Karpas-422 (cell line): ENCODE results near the gene CRYBG3. TPM values are rescaled to one million over a fixed set of nuclear protein-coding genes. Genes with fewer than 3 reads are reported as not detected.

ENCODE experiments used
- DNase-seq: peaks from one replicate; pipeline ENCODE4 v3.0.0-alpha.2; 2015
- H2AFZ ChIP-seq: fragments of 200-600 bp; sonication (generic); 2 replicates; pipeline ENCODE4 v1.6.1; 2014; ENCODE audit warnings: antibody characterized with exemption, low read length, mixed read lengths
- H3K27ac ChIP-seq: fragments of 200-600 bp; sonication (generic); 2 replicates; pipeline ENCODE4 v1.5.1; 2014; ENCODE audit warnings: mild to moderate bottlenecking, low read length, moderate library complexity
- H3K27me3 ChIP-seq: fragments of 200-600 bp; sonication (generic); 2 replicates; pipeline ENCODE4 v1.6.1; 2014; ENCODE audit warnings: low read length, mixed read lengths
- H3K36me3 ChIP-seq: fragments of 200-600 bp; sonication (generic); 2 replicates; pipeline ENCODE4 v1.6.1; 2014; ENCODE audit warnings: low read length, mixed read lengths; ENCODE audit not compliant: insufficient read depth
- H3K4me1 ChIP-seq: fragments of 200-600 bp; sonication (generic); 2 replicates; pipeline ENCODE4 v1.6.1; 2014; ENCODE audit warnings: mild to moderate bottlenecking, low read length, mixed read lengths
- H3K4me2 ChIP-seq: fragments of 200-600 bp; sonication (generic); 2 replicates; pipeline ENCODE4 v1.6.1; 2014; ENCODE audit warnings: low read length, low read depth, mild to moderate bottlenecking; ENCODE audit not compliant: poor library complexity, severe bottlenecking
- H3K4me3 ChIP-seq: fragments of 200-600 bp; sonication (generic); 2 replicates; pipeline ENCODE4 v1.5.1; 2014; ENCODE audit warnings: mild to moderate bottlenecking, antibody characterized with exemption, low read length, mixed read lengths
- H3K79me2 ChIP-seq: fragments of 200-600 bp; sonication (generic); 2 replicates; pipeline ENCODE4 v1.6.1; 2014; ENCODE audit warnings: mild to moderate bottlenecking, low read length, mixed read lengths
- H3K9ac ChIP-seq: fragments of 200-600 bp; sonication (generic); 2 replicates; pipeline ENCODE4 v1.6.0; 2014; ENCODE audit warnings: low read length
- H3K9me2 ChIP-seq: fragments of 200-600 bp; sonication (generic), shearing (Covaris generic); replicated peaks from 2 replicates; pipeline ENCODE4 v1.6.0; 2014; ENCODE audit warnings: mild to moderate bottlenecking, low read length, moderate library complexity; ENCODE audit not compliant: insufficient read depth
- H3K9me3 ChIP-seq: fragments of 300-700, 200-600 bp; sonication (generic); 2 replicates; pipeline ENCODE4 v1.6.1; 2014; ENCODE audit warnings: low read length, mixed read lengths
- H4K20me1 ChIP-seq: fragments of 200-600 bp; sonication (generic); 2 replicates; pipeline ENCODE4 v1.6.1; 2014; ENCODE audit warnings: mild to moderate bottlenecking, antibody characterized with exemption, low read length, low read depth; ENCODE audit not compliant: insufficient read depth
- total RNA-seq: library from RNA; depleted of rRNA; stranded (reverse); fragments of >200 nt; shearing (Covaris generic); gene quantifications from 2 replicates; pipeline ENCODE4 v1.2.3, GENCODE V29; 2014; ENCODE audit warnings: low replicate concordance

Gene CRYBG3
- total RNA-seq, 1 experiment from 2014 or later: 1.1 TPM

DNA sequence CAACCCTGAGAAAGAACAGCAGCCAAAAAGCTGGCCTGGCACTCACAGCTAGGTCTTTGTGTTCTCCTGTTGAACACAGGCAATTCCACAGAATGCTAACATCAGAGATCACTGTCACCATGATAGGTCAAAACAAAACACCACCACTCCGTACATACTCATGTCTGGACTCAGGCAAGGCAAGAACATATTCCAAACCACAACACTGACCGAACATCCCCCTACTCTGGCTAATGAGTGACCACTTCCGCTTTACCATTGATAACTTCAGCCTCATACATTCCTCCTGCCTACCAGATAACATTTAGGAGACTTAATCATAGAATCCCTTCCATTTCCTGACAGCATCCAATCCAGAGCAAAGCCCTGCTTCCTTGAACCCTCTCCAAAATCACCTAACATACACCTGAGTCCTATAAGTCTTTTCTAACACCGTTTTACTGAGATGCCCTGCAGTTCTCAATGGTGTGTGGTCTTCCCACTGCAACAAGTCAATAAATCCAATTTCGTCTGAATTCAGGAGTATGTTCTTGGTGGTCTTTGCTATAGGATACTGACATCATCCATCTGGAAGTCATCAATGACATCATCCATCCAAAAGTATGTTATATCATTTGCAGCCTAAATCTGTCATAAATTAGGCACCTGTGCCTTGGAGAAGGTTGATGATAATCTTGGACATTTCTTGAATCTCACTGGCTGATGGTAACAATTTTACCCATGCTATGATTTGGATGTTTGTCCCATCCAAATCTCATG lies 126.7 kb downstream of the CRYBG3 start:
- no peak overlapping the region for H3K9ac ChIP-seq
- 0 out of 2 replicates have a peak, but pooled peaks cover 3% of the 10 kb centered on the region for H4K20me1 ChIP-seq
- no peak overlapping the region for H3K27ac ChIP-seq
- H3K27me3 ChIP-seq: no peaks in the 10 kb centered on the region
- no peak overlapping the region for H3K4me2 ChIP-seq
- DNase-seq: no peak
- no peak overlapping the region for H3K4me3 ChIP-seq
- no peaks in the 10 kb centered on the region for H3K9me2 ChIP-seq
- peaks cover 44% of the 10 kb centered on the region; the same call in 1 of the 2 replicates for H3K36me3 ChIP-seq
- H3K9me3 ChIP-seq: no peaks in the 10 kb centered on the region
- H3K79me2 ChIP-seq: no peaks in the 10 kb centered on the region
- no peaks in the 10 kb centered on the region for H3K4me1 ChIP-seq
- no peak overlapping the region for H2AFZ ChIP-seq

DNA sequence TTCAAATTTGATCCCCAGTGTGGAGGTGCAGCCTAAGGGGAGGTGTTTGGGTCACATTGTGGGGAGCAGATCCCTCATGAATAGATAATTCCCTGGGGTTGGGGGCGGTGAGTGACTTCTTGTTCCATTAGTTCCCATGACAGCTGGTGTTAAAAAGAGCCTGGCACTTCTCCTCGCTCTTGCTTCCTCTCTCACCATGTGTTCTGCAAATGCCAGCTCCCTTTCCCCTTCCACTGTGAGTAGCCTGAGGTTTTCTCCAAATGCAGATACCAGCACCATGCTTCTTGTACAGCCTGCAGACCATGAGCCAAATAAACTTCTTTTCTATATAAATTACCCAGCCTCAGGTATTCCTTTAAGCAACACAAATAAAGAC lies 127.3 kb downstream of the CRYBG3 start:
- no peaks in the 10 kb centered on the region for H3K4me1 ChIP-seq
- peaks cover 38% of the 10 kb centered on the region; the same call in 1 of the 2 replicates for H3K36me3 ChIP-seq
- H3K27ac ChIP-seq: no peak overlapping the region
- no peak overlapping the region for H3K9ac ChIP-seq
- DNase-seq: no peak
- H3K27me3 ChIP-seq: no peaks in the 10 kb centered on the region
- H4K20me1 ChIP-seq: 0 out of 2 replicates have a peak, but pooled peaks cover 3% of the 10 kb centered on the region
- no peaks in the 10 kb centered on the region for H3K9me3 ChIP-seq
- H3K79me2 ChIP-seq: no peaks in the 10 kb centered on the region
- H2AFZ ChIP-seq: no peak overlapping the region
- H3K4me2 ChIP-seq: no peak overlapping the region
- H3K9me2 ChIP-seq: no peaks in the 10 kb centered on the region
- no peak overlapping the region for H3K4me3 ChIP-seq

GRCh38 chr3:97949743-97950142 lies 127.9 kb downstream of the CRYBG3 start:
- Histone ChIP-seq H3K79me2 (no peaks in the 10 kb centered on the region), H3K36me3 (peaks cover 35% of the 10 kb centered on the region; the same call in 1 of the 2 replicates), H3K27me3 (no peaks in the 10 kb centered on the region), H2AFZ (no peak overlapping the region), H3K9ac (no peak overlapping the region), H4K20me1 (0 out of 2 replicates have a peak, but pooled peaks cover 3% of the 10 kb centered on the region), H3K4me2 (no peak overlapping the region), H3K9me3 (no peaks in the 10 kb centered on the region), H3K9me2 (no peaks in the 10 kb centered on the region), H3K4me1 (no peaks in the 10 kb centered on the region), H3K4me3 (no peak overlapping the region), H3K27ac (no peak overlapping the region)
- DNase-seq: no peak

- H3K9me3 ChIP-seq: no peaks in the 10 kb centered on the region
- H3K27me3 ChIP-seq: no peaks in the 10 kb centered on the region
- peaks cover 31% of the 10 kb centered on the region; the same call in 1 of the 2 replicates for H3K36me3 ChIP-seq
- DNase-seq: no peak
- H4K20me1 ChIP-seq: 0 out of 2 replicates have a peak, but pooled peaks cover 3% of the 10 kb centered on the region
- no peak overlapping the region for H3K4me2 ChIP-seq
- H2AFZ ChIP-seq: no peak overlapping the region
- H3K9me2 ChIP-seq: no peaks in the 10 kb centered on the region
- H3K9ac ChIP-seq: no peak overlapping the region
- no peaks in the 10 kb centered on the region for H3K4me1 ChIP-seq
- no peak overlapping the region for H3K27ac ChIP-seq
- H3K4me3 ChIP-seq: no peak overlapping the region
- no peaks in the 10 kb centered on the region for H3K79me2 ChIP-seq
Observed at GRCh38 chr3:97950360-97950759, 128.5 kb downstream of the CRYBG3 start.

GRCh38 chr3:97952280-97952679 lies 130.5 kb downstream of the CRYBG3 start:
- Histone ChIP-seq H3K79me2 (0 out of 2 replicates have a peak, but pooled peaks cover 3% of the 10 kb centered on the region), H4K20me1 (0 out of 2 replicates have a peak, but pooled peaks cover 3% of the 10 kb centered on the region), H3K27ac (no peak overlapping the region), H3K4me2 (no peak overlapping the region), H3K9me3 (no peaks in the 10 kb centered on the region), H3K9me2 (no peaks in the 10 kb centered on the region), H3K4me3 (no peak overlapping the region), H3K27me3 (no peaks in the 10 kb centered on the region), H3K9ac (no peak overlapping the region), H3K36me3 (peaks cover 22% of the 10 kb centered on the region; the same call in 1 of the 2 replicates), H3K4me1 (no peaks in the 10 kb centered on the region), H2AFZ (no peak overlapping the region)
- DNase-seq: no peak

DNA sequence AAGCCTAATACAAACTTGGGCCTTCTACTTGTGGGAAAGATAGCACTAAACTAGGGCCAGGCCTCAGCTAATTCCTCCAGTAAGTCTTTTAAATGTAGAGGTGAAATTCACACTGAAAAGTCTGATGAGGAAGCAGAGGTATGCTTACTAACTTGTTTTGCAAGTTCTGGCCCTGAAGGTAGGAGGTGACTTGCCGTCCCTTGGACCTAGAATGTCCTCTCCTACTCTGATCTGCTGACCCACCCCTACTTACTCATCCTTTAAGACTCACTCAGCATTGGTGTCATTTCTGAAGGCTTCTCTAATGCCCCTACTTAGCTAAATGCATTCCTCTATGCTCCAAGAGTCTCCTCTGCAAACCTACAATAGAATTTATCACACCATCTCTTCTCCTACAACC lies 131.1 kb downstream of the CRYBG3 start:
- Histone ChIP-seq H3K27me3 (no peaks in the 10 kb centered on the region), H3K4me2 (no peak overlapping the region), H3K36me3 (peaks cover 27% of the 10 kb centered on the region; the same call in 1 of the 2 replicates), H4K20me1 (0 out of 2 replicates have a peak, but pooled peaks cover 3% of the 10 kb centered on the region), H3K9me3 (no peaks in the 10 kb centered on the region), H3K79me2 (peaks cover 4% of the 10 kb centered on the region; the same call in 1 of the 2 replicates), H3K4me3 (no peak overlapping the region), H3K27ac (no peak overlapping the region), H2AFZ (no peak overlapping the region), H3K9me2 (no peaks in the 10 kb centered on the region), H3K9ac (no peak overlapping the region), H3K4me1 (no peaks in the 10 kb centered on the region)
- no peak for DNase-seq

DNA sequence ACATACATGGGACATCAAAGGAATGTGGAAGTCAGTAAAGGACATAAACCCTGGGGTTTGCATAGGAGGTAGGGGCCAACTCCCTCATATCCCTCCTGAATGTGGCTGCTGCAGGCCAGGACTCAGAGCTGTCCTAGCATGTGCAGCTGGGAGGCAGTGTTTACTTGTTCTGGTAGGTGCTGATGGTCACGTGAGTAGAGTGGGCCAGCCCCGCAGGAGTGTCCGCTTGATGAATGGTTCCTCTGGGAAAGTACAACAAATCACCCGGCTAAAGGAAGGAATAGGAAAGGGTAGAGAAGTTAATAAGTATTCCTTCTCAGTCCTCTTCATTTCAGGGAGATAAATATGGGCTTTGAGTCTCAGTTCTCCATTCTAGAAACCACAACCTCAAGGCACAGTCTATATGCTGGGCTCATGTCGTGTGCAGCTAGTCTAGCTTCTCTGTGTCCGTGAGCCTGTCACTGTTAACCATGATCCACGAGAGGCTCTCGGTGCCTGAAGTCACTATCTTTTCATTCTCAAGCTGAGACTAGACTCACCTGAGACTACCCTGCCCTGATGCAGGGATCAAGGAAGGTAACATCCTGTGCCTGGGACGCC lies 132.5 kb downstream of the CRYBG3 start:
- H3K4me1 ChIP-seq: no peaks in the 10 kb centered on the region
- H3K27ac ChIP-seq: no peak overlapping the region
- no peak overlapping the region for H3K4me2 ChIP-seq
- H3K9ac ChIP-seq: no peak overlapping the region
- H3K4me3 ChIP-seq: no peak overlapping the region
- no peak for DNase-seq
- no peaks in the 10 kb centered on the region for H3K9me2 ChIP-seq
- H3K36me3 ChIP-seq: peaks cover 37% of the 10 kb centered on the region; the same call in 1 of the 2 replicates
- no peaks in the 10 kb centered on the region for H3K9me3 ChIP-seq
- 0 out of 2 replicates have a peak, but pooled peaks cover 3% of the 10 kb centered on the region for H4K20me1 ChIP-seq
- peaks cover 11% of the 10 kb centered on the region for H3K79me2 ChIP-seq
- H2AFZ ChIP-seq: no peak overlapping the region
- no peaks in the 10 kb centered on the region for H3K27me3 ChIP-seq

DNA sequence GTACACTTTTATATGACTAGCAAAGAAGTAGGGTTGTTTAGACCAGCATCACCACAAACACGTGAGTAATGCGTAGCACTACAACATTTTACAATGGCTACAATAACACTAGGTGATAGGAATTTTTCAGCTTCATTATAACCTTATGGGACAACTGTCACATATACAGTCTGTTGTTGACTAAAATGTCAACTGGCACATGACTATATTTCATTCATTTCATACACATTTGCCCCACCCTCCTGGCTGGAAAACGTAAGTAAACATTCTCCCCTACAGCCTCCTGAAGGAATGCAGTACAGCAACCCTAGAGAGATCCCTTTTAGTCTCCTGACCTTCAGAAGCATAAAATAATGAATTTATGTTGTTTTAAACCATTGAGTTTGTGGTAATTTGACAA lies 134.2 kb downstream of the CRYBG3 start:
- H3K4me1 ChIP-seq: no peaks in the 10 kb centered on the region
- no peaks in the 10 kb centered on the region for H3K27me3 ChIP-seq
- no peak for DNase-seq
- H3K4me3 ChIP-seq: no peak overlapping the region
- H4K20me1 ChIP-seq: 0 out of 2 replicates have a peak, but pooled peaks cover 3% of the 10 kb centered on the region
- peaks cover 39% of the 10 kb centered on the region; the same call in 1 of the 2 replicates for H3K36me3 ChIP-seq
- H3K9me2 ChIP-seq: no peaks in the 10 kb centered on the region
- no peak overlapping the region for H3K9ac ChIP-seq
- no peaks in the 10 kb centered on the region for H3K9me3 ChIP-seq
- H3K27ac ChIP-seq: no peak overlapping the region
- peaks cover 23% of the 10 kb centered on the region for H3K79me2 ChIP-seq
- H3K4me2 ChIP-seq: no peak overlapping the region
- H2AFZ ChIP-seq: no peak overlapping the region
